ENCODE results near the gene GSTO1.

DNA sequence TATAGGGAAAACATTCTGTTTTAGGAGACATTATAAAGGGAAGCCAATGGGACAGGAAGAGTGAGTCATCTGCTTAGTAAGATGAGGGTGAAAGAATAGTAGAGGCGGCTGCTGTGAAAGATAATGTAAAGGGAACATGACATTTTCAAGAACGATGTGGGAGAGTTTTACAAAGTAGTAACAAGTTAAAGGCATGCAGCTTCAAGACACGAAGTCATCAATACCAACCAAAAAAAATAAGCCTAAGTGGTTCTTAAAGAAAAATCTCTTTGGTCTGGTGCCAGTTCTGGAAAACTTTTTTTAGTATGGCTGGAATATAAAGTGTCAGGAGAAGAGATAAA, 6.1 kb downstream of the GSTO1 start:
- TF ChIP-seq, protein P1, sequence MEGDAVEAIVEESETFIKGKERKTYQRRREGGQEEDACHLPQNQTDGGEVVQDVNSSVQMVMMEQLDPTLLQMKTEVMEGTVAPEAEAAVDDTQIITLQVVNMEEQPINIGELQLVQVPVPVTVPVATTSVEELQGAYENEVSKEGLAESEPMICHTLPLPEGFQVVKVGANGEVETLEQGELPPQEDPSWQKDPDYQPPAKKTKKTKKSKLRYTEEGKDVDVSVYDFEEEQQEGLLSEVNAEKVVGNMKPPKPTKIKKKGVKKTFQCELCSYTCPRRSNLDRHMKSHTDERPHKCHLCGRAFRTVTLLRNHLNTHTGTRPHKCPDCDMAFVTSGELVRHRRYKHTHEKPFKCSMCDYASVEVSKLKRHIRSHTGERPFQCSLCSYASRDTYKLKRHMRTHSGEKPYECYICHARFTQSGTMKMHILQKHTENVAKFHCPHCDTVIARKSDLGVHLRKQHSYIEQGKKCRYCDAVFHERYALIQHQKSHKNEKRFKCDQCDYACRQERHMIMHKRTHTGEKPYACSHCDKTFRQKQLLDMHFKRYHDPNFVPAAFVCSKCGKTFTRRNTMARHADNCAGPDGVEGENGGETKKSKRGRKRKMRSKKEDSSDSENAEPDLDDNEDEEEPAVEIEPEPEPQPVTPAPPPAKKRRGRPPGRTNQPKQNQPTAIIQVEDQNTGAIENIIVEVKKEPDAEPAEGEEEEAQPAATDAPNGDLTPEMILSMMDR (IDR thresholded peaks at IDR 0.05) = no peak
- TF ChIP-seq EZH2 (IDR thresholded peaks at IDR 0.05; ENCODE audit: borderline replicate concordance, insufficient read depth, low read depth, low read length, poor library complexity, severe bottlenecking) = no peak
